Stimulated activated CD8-positive, alpha-beta memory T cell treated with anti-CD3 and anti-CD28 coated beads, Interleukin-12 subunit alpha, Interleukin-12 subunit beta, amount 100 ng/mL, for 24 hours (primary cell): Measurements from ENCODE around the gene PALS1.
"Not testable (repeated sequence)": the region's sequence is repeated elsewhere in the genome, so short reads cannot be mapped to it uniquely, and the experiment has no call there.

Experiments used
- DNase-seq: peaks from one replicate; pipeline ENCODE4 v3.0.0-alpha.2; 2020; ENCODE audit errors: extremely low read depth

PALS1 gene

GRCh38 chr14:67257906-67258305 is 16.7 kb downstream of the PALS1 start:
- no peak for DNase-seq

GRCh38 chr14:67260965-67261364 is 19.7 kb downstream of the PALS1 start:
- DNase-seq: no peak

GRCh38 chr14:67263499-67264149 is 22.4 kb downstream of the PALS1 start:
- no peak for DNase-seq

DNA sequence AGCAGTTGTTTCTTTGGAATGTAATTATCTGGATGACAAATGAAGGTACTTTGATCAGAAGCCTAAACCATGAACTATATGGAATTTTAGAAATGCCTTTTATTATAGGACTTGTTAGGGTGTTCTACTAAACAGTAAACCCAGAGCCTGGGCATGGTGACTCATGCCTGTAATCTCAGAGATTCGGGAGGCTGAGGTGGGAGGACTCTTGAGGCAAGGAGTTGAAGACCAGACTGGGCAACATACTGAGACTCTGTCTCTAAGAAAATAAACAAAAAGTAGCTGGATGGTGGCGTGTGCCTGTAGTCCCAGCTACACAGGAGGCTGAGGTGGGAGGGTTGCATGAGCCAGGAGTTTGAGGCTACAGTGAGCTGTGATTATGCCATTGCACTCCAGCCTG is 23.9 kb downstream of the PALS1 start:
- DNase-seq: no peak

- DNase-seq: no peak
Observed at GRCh38 chr14:67267576-67268328, 26.5 kb downstream of the PALS1 start.

GRCh38 chr14:67268426-67269150 is 27.4 kb downstream of the PALS1 start:
- DNase-seq: no peak

DNA sequence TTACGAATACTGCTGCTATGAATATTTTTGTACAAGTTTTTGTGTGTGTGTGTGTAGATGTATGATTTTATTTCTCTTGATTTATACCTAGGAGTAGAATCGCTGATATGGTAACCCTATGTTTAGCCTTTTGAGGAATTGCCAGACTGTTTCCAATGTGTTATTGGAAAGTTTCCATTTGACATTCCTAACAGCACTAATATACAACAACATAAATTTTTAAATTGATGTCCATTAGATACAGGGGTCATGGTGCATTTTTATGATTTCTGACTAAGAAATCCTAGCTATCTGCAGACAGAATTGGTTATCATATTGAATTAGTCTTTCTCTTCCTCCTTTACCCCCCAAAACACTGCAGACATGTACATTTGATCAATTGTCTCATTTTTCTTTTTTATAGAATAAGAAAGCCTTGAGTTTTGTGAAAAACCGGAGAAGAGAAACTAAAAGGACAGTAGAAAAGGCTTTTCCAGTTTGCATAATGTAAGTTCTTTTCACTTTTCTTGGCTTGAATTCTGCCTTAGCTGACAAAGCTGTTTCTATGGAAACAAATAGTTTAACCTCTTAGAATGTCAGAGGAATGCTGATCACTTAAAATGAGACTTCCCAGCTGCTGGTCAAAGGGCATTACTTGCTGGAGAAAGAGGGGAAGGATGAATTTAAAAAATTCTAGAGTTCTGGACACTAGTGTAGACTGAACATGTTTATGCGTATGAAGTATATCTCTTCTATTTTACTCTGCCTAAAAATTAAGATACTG is 28.2 kb downstream of the PALS1 start:
- no peak for DNase-seq

- DNase-seq: no peak
Observed at GRCh38 chr14:67270145-67270753, 29.0 kb downstream of the PALS1 start.

GRCh38 chr14:67270933-67271332 is 29.7 kb downstream of the PALS1 start:
- DNase-seq: no peak

DNA sequence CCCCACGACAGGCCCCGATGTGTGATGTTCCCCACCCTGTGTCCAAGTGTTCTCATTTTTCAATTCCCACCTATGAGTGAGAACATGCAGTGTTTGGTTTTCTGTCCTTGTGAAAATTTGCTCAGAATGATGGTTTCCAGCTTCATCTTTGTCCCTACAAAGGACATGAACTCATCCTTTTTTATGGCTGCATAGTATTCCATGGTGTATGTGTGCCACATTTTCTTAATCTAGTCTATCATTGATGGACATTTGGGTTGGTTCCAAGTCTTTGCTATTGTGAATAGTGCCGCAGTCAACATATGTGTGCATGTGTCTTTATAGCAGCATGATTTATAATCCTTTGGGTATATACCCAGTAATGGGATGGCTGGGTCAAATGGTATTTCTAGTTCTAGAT is 32.0 kb downstream of the PALS1 start:
- not testable (repeated sequence) for DNase-seq

- no peak for DNase-seq
Observed at GRCh38 chr14:67276131-67276530, 34.9 kb downstream of the PALS1 start.

DNA sequence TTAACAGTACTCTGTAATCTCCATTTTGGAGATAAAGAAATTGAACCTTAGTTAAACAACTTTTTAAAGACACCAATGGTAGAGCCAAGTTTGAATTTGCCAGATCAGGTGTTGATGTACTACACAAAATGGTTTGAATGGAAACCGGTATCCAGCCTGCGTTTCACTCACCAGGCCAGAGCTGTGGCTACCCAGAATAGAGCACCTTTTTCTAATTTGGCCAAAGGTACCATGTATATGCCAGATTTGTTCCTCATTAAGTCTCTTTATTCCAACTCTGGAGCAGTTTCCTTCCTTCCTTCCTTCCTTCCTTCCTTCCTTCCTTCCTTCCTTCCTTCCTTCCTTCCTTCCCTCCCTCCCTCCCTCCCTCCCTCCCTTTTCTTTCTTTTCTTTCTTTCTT is 39.3 kb downstream of the PALS1 start:
- DNase-seq: no peak

DNA sequence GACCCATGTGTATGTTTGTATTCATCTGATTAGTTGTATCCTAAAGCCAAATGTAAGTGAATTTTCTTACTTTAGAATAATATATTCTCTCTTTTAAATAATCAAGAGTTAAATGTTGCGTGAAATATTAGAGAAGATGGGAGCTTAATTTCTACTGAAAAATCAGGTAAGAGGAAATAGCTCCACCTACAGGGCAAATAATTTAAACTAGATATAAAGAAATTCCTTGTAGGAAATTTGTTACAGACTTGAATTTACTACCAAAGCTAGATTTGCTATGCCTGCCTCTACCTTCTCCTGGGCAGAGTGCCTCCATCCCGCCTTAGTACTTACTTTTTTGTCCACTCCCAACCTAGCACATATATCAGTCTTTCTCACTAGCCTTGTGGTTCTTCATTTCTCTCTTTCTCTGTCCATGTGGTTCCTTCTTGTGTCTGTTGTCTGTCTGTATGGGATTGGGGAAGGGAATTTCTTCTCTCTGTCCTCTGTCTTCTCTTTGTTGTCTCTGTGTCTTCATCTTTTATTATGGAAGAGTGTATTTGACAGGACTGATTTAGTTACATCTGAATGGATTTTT is 44.7 kb downstream of the PALS1 start:
- no peak for DNase-seq
